DMS 273 treated with DMSO at 0.1 percent for 48 hours (cell line): ENCODE measurements around the gene CHN2.

Experiments used
- DNase-seq: peaks from one replicate; lab custom pipeline; 2025; lab: John Stamatoyannopoulos, UW

CHN2 gene

DNA sequence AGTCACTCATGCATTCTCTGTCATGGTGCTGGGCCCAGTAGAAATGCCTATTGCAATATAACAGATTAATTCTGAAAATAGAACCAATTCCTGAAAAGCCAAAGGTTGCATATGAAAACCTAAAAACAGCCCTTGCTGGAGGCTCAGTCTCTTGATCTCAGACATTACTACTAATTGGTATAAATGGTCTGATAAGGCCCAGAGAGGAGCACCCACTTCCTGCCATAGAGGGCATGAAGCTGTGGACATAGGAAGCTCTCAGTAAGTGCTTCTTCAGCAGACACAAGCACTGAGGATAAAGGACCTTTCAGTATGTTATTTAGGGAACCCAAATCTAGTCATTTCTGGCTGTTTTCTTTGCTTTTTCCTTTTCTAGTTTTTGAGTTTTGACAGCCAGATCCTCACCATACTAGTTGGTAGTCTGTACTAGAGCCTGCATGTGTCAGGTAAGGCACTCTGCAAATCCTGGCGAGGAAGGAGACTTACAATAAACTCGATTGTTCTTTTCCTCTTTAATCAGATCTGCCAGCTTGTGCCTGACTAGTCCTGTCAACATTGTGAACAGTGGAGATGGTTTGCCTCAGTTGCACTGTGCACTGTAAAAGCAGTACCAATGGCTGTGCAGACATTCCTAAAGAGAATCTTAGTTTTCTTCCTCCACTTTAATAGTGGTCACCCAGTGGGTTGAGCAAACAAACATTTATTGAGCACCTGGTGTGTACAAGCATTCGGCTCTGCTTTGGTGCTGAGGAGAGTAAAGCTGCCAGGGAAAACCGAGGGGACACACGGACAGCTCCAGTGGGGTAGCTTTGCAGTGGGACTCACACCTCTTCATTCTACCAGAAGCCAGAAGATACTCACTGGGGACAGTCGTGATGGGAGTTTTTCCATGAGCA lies 140.9 kb downstream of the CHN2 start:
- no peak for DNase-seq

GRCh38 chr7:29337546-29338116 lies 143.1 kb downstream of the CHN2 start:
- no peak for DNase-seq

DNA sequence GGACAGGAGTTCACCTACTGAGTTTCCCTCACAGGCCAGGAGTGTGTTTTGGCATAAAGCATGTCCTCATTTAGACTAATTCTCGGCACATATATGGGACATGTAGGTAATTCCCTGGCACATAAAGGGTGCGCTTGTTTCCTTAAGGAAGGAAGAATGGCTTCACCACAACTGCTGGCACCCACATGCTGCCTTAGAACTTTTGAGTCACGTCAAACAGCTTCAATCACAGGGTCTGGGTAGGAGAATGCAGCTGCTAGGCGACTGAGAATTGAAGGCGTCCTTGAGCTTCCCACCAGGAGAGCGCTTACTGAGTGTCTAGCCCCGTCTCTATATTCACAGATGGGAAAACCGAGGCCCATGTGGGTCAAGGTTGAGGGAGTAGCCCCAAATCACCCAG lies 146.1 kb downstream of the CHN2 start:
- no peak for DNase-seq

GRCh38 chr7:29341156-29341555 lies 146.6 kb downstream of the CHN2 start:
- no peak for DNase-seq

- no peak for DNase-seq
Measured at GRCh38 chr7:29342761-29343160, 148.2 kb downstream of the CHN2 start.

GRCh38 chr7:29343399-29343798 lies 148.8 kb downstream of the CHN2 start:
- no peak for DNase-seq

DNA sequence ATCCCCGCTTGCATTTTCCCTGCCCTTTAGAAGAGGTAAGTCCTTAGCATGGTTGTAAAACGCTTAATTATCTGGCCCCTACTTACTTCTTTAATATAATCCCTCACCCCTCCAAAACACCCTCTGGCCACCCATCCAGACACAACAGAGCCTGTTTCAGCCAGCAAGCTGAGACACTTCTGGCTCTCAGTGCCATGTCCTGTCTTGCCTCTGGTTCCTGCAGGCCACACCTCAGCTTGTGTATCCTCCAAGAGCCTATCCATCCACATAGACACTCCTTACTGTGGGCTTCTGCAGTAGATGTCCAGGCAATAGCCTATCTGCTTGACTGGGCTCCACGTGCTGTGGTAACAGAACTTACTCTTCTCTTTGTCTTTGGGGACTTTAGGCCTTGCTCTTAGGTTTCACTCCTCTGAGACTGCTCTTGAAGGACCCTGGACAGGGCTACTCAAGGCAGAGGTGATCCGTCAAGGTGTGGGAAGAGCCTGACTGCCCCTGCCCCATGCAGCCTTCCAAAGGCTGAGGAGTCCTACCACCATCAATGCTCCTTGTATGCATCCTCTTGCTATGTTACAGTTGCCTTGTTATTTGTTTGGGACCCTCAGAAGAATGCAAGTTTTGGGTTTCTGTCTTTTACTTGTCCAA lies 149.9 kb downstream of the CHN2 start:
- no peak for DNase-seq

- DNase-seq: peak; percentile 36
Measured at GRCh38 chr7:29345590-29345989, 151.0 kb downstream of the CHN2 start.

DNA sequence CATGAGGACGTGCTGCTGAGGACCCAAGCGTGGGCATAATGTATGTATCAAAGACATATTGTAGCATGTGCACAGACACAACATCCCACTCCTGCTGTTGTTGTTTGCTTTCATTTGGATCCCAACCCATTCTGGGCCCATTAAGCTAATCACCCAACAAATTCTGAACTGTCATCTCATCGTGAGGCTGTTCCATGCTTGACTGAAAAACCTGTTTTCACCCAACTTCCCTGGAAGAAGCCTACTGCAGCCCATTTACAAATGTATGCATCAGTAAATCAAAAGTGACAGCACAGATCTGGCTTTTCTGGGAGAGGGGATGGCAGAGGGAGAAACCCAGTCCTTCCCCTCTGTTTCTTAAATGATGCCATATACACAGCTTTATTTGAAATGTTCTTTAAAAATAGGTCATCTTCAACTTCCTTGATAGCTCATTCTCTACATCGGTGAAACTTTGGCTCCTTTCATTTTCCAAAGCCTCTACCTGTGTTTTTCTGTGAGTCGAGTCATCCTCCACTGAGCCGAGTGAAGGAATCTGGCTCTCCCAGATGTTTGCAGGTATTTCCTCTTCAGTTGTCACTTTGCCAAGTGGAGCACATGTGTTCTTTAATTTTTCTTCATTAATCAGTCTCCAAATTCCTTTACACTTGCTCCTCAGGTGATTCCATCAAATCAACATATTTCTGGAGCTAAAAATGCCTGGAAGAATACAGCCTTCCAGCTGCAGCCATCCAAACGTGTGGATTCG lies 151.8 kb downstream of the CHN2 start:
- no peak for DNase-seq

DNA sequence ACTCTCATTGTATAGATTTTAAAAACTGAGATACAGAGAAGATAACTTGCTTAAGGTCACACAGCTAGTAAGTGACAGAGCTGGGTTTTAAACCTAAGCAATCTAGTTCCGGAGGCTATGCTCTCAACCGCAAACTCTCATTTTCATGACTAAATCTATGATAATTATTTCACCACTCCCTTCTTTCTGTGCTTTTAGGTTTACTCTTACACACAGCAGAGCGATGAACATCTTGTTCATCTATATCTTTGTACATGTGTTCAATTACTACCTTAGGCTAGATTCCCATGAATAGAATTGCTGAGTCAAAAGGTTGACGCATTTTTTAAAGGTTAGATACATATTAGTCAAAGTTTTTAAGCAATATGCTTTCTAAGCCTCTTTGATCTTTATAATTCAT lies 154.8 kb downstream of the CHN2 start:
- DNase-seq: no peak

- DNase-seq: no peak
Measured at GRCh38 chr7:29350351-29350750, 155.8 kb downstream of the CHN2 start.

- no peak for DNase-seq
Measured at GRCh38 chr7:29352041-29352440, 157.5 kb downstream of the CHN2 start.

DNA sequence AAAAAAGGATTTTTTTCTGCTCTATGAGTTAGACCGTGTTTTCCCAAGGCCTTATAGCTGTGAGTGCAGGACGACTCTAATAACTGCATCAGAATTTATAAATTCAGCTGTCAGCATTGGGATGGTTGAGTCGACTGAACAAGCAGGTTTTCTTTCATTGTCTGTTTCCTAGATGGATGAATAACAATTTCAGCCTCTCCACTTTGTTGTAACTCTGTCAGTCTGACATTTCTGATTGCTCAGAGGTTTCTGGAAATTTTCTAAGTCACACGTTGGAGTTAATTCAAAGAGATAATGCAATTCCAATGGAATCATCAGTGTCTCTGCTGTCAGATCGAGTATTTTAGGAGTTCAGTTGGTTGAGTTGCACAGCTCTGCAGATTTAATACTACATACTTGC lies 159.2 kb downstream of the CHN2 start:
- no peak for DNase-seq

GRCh38 chr7:29354340-29354739 lies 159.8 kb downstream of the CHN2 start:
- no peak for DNase-seq

DNA sequence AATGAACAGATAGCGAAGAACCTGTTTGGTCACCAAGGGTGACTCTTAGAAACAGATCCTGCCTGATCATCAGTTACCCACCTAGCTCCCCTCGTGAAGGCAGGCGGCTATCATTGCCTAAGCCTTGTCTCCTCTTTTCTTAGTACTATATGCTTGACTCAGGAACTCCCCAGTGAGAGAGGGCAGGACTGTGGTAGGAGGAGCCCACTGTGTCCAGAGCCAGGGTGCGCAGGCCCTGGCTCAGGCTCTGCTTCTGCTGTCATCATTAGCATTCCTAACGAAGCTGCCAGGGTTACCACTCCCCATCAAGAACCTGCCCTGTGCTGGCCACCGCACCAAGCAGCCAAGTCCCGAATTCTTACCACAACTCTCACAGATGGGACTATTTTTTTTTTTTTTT lies 160.8 kb downstream of the CHN2 start:
- no peak for DNase-seq

DNA sequence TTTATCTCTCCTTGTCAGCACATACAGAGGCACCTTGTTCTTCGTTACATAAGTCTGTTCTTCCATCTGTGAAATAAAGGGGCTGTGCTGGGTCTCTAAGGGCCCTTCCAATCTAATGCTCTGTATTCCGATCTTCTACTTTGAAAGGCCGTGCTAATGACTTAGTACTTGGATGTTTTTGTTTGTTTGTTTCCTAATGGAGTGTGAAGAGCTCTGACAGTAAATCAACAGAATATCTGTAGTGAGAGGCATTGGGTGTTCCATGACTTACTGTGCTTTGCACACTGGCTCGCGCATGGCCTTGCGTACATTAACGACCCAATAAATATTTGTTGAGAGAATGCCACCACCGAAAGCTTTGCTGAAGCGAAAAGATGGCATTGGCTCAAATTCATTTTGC lies 162.1 kb downstream of the CHN2 start:
- DNase-seq: no peak

- DNase-seq: no peak
Measured at GRCh38 chr7:29359482-29360093, 165.0 kb downstream of the CHN2 start.

DNA sequence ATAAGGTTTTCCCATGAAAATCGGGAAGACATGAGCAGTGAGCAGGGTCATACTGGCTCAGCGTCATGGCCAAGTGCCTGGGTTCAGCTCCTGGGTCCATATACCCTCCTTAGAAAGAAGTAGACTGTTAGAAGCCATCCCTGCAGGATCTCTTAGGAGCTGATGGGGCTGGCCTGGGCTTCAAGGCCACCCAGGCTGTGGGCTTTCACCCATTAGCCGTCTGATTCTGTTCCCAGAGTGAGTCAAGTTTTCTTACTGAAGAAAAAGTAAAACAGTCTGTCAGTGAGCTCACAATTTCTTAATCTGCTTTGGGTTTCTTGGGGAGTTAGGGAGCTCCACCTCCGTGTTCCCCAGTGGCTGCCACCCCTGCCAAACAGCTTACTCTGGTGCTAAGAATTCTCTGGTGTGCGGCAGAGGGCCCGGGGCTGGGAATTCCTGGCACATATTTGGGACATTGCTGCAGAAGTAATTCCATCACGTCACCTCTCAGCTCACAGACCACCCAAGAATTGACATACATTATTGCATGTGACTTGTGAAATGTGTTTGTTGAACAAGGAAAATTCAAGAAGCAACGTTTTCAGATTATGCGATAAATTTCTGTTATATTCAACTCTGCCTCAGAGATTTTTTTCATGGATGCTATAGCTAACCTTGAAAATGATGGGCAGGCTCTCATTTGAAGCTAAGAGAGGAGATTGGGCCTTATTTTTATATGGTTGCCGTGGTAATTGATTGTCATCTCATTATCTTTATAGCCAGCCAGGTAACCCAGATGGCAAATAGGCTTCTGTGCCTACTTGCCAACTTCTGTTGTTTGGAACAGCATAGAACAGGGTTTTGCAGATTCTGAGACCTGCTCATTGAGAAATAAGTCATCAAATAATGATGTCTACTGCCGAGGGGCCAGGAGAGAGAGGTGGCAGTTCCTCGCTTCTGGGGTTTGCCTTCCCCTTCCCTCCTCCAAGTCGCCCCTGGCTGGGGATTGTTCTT lies 166.4 kb downstream of the CHN2 start:
- no peak for DNase-seq

DNA sequence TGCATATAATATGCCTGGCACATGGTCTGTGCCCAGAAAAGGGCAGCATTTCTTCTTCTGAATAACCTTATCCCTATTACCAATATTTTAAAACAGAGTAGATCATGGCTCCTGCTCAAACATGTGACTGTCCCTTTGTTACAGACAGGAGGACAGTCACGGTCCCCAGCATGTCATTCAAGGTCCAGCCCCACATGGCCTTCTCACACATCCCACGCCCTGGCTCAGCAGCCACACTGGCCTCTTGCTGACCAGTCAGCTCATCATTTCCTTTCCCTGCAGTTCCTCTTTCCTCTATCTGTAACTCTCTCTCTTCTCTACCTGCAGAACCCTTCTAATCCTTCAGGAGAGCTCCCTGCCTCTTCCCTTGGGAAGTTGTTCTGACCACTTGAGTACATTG lies 167.8 kb downstream of the CHN2 start:
- no peak for DNase-seq

DNA sequence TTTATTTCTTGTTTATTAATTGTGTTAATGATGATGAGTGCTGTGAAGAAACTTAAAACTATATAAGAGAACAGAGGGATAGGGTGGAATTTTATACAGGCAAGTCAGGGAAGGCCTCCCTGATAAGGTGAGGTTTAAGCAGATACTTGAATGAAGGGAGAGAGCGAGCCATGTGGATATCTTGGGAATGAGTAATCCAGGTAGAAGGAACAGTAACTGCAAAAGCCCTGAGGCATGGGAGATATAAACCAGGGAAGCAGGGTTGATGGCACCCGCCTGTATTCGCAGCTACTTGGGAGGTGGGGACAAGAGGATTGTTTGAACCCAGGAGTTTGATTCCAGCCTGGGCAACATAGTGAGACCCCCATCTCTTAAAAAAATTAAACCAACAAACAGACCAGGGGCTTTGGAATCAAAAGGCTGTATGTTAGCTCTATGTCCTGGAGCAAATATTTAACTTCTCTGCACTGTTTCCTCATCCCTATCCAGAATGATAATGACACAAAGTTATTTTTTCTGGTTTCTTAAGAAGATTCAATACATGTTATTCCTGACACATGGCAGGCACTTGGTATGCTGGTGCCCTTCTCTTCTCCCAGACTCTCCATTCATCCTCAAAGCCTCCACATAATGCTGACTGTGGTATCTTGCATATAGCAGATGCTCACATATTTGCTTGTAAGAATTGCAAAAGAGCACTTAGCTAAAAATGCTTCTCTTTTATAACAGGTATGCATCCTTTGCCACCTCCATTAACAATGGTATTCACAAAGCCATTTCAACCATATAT lies 169.3 kb downstream of the CHN2 start:
- DNase-seq: no peak
